Hematopoietic multipotent progenitor cell treated with erythropoietin and hydrocortisone succinate and interleukin-3 and kit ligand, for 8 days (in vitro differentiated cells): ENCODE measurements around the gene MYO19.

Source experiments
- DNase-seq: peaks from one replicate; pipeline ENCODE4 v3.0.0-alpha.2; 2015

Gene MYO19, protein sequence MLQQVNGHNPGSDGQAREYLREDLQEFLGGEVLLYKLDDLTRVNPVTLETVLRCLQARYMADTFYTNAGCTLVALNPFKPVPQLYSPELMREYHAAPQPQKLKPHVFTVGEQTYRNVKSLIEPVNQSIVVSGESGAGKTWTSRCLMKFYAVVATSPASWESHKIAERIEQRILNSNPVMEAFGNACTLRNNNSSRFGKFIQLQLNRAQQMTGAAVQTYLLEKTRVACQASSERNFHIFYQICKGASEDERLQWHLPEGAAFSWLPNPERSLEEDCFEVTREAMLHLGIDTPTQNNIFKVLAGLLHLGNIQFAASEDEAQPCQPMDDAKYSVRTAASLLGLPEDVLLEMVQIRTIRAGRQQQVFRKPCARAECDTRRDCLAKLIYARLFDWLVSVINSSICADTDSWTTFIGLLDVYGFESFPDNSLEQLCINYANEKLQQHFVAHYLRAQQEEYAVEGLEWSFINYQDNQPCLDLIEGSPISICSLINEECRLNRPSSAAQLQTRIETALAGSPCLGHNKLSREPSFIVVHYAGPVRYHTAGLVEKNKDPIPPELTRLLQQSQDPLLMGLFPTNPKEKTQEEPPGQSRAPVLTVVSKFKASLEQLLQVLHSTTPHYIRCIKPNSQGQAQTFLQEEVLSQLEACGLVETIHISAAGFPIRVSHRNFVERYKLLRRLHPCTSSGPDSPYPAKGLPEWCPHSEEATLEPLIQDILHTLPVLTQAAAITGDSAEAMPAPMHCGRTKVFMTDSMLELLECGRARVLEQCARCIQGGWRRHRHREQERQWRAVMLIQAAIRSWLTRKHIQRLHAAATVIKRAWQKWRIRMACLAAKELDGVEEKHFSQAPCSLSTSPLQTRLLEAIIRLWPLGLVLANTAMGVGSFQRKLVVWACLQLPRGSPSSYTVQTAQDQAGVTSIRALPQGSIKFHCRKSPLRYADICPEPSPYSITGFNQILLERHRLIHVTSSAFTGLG

DNA sequence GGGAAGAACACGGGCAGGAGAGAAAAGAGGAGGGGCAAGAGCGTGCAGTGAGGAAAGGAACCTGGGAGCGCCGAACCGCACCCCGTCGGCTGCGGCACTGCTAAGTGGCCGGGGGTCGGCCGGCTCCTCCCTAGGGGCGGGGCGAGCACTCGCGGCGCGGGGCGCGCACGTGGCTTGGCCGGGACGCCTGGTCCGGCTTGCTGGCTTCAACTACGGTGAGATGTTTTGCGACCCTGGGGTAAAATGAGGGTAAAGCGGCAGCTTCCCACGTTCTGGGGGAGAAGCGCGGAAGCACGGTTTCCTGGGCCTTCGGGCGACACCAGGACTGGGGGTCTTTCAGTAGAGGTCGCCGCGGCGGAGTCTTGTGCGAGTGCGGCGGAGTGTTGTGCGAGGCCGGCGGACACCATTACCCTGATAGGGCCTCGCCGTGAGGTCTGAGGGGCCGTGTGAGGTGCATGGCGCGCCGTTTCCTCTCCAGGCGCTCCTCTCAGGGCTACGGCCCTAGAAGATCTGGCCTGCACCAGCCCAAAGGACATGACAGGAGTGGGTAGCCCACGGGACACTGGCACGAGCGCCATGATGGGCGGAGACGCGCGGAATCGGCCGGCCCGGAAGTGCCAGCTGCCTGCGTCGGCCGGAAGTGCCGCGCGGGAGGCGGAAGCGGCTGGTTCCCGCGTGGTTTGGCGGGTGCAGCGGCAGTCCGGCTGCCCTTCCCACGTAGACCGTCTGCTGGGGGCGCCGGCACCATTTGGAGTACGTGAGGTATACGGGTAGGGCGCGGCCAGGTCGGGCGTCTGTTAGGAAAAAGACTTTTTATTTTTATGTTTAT is at the start of gene MYO19, which contains the start of gene PIGW:
Gene MYO19, minus strand, starts transcription at position 29 of the 829 bp plus-strand sequence. CDS start 2,330 bp downstream, outside the sequence.
Gene PIGW, plus strand, starts transcription at position 148 of the 829 bp plus-strand sequence. CDS start 2,115 bp downstream, outside the sequence.
- DNase-seq: peak; percentile 93

DNA sequence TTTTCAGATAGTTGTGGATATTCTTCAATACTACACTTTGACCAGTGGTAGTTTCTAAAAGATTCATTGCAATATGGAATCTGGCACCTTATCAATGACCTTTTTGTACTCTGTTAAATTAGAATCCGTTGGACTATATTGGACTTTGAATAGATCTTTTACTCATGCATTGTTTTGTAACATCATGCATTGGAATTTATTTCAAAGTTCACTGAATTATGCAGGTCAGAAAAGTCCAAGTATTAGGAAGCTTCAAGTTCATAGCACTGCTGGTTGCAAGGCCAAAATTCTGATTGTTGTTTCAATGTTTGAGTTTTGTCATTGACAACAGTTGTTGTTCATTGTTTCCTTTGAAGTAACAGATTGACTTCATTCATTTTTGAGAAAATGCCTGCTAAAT is 49.1 kb upstream of the MYO19 start:
- no peak for DNase-seq

DNA sequence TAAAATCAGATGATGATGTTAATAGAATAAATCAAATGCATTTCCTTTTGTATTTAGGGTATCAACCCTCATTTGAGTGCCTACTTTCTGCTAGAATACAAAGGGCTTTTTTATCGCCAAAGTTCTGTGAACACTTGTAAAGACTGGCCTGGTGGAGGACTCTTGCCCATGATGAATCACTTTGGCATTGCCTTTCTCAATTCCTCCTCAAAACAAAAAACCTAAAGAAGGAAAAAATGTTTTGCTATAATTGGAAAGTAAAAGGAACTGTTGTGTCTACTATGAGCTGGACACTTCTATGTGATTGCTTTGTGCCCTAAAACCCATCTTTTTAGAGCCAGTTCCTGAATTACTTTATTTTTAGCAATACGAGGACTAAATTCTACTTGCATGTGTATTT is 44.0 kb upstream of the MYO19 start:
- no peak for DNase-seq

DNA sequence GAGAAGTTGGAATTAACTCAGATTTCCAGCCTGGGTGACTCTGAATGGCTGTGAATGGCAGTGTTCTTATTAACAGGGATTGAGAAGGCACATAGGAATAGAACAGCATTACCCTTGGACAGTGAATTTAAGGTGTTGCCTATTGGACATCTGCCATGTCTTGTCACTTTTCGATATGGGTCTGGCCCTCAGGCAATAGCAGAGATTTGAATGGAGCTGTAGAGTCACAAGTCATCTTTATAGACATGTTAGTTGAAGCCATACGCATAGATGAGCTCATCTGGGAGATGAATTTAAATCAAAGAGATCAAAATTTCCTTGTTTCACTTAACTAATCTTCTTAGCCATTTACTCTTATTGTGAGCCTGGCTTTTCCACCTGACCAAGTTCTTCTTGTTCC is 42.1 kb upstream of the MYO19 start:
- no peak for DNase-seq

DNA sequence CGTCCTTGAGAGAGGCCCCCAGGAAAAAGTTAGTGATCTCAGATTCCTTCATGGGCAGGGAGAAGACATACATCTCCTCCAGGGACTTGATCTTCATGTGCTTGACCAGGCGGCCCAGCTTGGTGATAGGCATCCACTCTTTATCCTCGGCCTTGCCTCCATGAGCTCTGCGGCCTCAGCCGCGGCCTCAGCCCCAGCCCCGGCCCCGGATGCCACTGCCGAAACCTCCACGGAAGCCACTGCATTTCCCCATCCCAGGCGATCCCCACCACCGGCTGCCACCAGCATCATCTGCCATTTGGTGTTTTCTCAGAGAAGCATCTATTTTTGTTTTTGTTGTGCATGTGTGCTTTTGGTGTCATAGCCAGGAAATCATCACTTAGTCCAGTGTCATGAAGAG is 40.4 kb upstream of the MYO19 start:
- no peak for DNase-seq

DNA sequence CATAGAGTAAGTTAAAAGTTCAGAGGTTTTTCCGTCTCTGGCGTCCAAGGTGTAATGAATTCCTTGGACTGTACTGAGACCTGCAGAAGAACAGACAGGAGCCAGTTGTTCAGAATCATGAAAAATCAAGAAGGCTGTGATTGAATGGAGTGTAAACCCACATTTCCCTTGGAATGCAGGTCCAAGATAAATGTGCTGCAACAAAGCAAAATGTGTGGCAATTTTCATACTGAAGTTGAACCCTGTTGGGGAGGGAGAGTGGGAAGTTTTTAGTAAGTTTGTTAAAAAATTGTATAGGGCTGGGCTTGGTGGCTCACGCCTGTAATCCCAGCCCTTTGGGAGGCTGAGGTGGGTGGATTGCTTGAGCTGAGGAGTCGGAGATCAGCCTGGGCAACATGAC is 31.4 kb upstream of the MYO19 start:
- DNase-seq: no peak

DNA sequence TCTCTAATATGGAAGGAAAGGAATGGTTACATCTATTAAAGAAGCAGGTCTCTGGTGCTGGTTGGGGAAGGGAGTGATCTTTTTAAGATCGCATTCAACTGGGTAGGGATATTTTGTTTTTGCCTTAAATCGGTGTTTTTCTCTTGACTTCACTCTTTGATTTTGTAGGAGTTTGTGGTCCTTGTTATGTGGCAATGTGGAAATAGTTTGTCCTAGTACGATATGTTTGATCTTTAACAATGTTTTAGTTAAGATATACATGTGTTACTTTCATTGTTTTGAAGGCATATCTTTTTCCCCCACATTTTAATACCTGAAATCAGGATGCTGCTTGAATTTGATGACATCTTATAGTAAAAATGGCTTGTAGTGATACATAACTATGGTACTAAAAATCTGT is 18.8 kb upstream of the MYO19 start:
- DNase-seq: no peak

DNA sequence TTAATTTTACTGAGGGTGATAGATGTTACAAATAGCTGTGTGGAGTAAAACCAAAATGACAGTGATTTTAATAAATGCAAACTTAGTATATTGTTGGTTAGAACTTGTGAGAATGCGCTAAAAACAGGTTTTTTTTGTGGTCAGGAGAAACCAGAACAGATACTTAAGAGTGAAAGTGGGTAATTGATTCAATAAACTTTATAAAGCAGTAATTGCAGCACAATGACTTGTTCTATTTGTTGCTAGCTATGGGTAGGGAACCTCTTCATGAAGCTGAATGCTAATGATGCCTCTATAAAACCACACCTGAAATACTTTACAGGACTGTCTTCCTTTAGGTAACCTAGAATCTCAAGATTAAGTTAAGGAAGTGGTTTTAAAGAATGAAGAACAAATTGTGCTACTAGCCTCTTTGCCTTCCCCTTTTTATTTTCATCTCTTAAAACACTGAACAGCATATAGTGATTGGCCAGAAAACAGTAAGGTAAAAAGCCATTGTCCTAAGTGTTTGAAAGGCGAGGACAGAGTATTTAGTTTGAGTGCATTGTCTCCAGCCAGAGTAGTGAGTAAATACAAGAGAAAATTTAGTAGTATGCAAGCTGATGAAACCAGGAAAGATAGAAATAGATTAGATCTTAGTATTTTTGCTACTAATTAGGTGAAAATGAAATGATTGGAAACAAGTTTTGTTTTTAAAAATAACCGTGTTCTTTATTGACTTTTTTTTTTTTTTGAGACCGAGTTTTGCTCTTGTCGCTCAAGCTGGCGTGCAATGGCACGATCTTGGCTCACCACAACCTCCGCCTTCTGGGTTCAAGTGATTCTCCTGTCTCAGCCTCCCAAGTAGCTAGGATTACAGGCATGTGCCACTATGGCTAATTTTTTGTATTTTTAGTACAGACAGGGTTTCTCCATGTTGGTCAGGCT is 16.1 kb upstream of the MYO19 start:
- DNase-seq: no peak

DNA sequence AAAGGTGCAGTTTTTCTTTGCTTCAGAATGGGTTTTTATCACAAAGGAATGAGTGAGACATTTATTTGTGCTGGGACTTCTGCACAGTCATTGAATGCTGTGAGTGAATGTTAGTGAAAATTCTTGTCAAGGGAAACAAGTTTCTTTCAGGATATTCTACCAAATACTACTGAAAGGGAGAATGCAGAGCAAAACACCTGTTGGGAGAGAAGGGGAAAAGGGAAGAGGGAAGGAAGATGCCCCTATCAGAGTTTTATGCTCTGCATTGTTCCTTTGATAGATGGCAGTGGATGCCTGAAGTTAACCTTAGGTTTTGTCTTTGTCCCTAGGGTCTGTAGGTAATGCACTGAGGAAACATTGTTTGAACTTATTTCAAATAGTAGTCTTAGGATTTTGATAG is 13.1 kb upstream of the MYO19 start:
- DNase-seq: no peak

DNA sequence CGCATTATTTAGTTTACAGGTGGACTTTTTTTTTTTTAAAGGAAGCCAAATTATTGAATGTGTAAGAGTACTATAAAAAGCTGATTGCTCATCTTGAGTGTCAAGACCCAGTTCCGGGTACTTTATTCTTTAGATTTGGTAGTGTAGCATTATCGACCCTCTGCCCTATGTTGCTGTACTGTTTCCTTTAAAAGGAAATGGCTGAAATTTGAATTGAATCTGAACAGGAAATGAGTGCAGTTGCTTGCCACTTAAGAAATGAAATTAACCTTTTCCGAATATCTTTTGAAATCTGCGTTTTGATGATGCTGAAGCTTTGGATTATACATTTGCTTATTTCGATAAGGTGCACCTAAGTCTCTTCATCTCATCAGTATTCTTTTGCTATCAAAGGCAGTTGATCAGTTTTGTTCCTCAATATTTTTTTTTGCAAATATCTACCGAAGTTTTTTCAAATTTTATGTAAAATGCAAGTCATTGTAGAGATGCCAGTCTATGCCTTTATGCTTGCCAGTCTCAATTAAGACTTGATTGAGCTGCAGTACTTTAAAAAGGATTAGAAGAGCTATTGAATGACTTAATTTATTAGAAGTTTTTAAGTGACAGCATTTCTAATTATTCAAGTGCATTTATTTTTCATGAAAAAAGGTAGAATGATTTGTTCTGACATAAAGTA is 11.9 kb upstream of the MYO19 start:
- no peak for DNase-seq

DNA sequence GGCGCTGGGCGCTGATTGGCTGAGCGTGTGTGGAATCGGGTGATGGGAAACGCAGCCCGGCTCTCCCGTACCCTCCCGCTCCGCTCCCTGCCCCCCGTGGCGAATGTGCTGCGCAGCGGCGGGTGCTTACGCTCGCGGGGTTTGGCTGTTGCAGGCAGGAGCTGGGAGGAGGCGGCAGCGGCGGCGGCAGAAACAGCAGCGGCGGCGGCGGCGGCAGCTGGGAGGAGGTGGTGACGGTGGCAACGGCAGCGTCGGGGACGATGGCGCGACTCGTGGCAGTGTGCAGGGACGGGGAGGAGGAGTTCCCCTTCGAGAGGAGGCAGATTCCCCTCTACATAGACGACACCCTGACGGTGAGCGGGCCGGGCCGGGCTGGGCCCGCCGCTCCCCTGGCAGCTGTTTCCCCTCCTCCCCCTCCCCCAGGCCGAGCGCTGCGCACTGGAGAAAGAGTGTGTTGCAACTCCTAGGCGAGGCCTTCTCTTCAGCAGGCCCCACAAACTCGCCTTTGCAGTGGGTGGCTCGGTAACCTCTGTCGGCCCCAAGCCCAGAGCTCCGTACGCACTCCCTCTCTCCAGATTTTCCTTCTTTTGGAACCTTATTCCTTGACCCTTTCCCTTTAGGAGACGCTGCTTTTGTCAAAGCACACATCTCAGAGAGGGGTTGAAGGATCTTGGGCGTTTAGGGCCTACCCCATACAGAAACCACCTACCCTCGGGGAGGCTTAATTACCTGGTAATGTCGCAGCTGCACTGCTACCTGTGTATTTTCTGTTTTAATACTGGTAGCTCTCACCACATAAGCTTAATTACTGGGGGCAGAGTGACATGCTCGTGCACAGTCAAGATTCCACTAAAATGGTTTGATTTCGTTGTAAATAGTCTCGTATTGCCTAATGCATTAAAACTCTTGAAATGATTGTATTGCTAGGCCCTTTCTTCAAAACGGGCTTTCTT is 11.1 kb upstream of the MYO19 start:
- peak; percentile 96 for DNase-seq

DNA sequence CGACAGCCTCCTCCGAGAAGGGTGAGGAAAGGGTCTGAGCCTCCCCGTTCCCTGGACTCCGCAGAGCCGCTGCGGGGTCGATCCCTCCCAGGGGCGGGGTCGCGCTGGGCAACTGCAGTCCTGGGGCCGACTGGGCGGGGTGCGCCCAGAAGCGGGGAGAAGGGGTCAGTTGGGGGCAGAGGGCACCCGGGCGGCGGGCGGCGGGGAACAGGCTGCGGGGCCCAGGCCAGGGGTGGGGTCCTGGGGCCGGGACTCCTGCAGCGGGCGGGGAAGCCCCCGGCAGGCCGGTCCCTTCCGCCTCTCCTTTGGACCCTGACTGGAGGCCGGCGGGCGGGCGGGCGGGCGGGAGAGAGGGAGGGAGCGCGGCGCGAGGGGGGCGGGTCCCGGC is 10.4 kb upstream of the MYO19 start:
- DNase-seq: no peak

DNA sequence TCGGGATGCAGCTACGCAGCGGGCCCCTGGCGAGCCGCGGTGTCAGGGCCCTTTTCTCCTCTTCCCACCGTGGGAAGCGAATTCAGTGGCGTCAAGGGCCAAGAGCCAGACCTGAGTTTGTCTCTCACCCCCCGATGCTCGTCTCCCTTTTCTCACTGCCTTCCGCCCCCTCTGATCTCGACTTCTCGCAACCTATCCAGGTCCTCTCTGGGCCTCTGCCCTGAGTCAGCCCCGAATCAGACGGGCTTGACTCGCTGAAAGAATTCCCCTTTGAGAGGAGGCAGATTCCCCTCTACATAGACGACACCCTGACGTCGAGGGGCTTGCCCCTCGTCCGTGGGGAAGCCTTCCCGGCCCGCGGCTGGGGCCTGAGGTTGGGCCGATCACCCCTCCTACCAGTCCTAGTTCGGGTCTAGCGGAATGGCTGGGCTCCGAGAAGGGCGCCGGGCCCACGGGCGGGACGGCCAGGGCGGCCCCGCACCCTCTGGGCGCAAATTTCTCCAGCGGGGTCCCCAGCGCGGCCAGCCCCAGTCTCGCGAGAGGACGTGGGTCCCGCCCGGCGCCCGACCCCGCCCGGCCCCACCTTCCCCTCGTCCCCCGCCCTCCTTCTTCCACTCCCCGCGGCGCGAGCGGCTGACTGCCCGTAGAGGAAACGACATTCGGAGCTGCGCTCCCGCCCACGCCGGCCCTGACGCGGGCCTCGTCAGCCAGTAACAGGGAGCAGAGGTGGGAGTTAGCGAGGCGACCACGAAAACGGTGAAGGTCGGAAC is 9.8 kb upstream of the MYO19 start, which contains the start of gene GGNBP2:
Gene GGNBP2, plus strand, starts transcription at position 613 of the 770 bp plus-strand sequence. CDS start 806 bp downstream, outside the sequence.
- peak; percentile 91 for DNase-seq

DNA sequence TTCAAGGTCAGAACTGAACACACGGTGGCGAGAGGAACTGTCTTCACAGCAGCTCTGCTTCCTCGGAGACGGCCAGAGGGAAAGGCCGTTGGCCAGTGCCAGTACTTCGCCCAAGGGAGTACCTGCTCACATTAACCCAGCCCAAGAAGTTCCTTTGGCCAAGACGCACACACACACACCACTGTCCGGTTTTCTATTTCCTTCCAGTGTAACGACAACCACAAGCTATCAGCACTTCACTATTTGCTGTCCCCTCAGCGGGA is 9.3 kb upstream of the MYO19 start:
- DNase-seq: peak; percentile 78

DNA sequence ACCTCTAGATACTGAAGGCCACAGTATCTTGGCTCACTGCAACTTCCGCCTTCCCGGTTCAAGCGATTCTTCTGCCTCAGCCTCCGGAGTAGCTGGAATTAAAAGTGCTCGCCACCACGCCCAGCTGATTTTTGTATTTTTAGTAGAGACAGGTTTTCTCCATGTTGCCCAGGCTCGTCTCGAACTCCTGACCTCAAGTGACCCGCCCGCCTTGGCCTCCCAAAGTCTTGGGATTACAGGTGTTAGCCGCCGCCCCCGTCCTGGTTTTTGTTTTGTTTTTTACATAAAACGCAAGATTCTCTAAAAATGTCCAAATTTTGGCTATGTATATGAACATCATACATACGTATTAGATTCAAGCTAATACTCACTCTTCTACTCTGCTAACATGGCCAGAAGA is 8.1 kb upstream of the MYO19 start:
- DNase-seq: no peak

DNA sequence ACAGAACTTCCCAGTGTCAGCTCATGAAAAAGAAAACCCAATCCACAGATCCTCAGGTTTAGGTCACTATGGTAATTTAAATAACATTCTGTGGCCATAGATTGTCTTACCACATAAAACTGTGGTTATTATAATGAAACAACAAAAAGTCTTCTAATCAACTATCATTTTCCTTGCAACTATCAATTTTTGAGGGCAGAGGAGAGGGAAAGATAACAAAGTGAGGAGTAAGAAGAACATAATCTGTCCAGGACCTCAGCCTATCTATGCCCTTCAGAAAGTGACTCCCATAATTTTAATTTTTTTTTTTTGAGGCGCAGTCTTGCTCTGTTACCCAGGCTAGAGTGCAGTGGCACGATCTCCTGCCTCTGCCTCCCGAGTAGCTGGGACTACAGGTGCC is 6.0 kb upstream of the MYO19 start:
- peak; percentile 94 for DNase-seq

DNA sequence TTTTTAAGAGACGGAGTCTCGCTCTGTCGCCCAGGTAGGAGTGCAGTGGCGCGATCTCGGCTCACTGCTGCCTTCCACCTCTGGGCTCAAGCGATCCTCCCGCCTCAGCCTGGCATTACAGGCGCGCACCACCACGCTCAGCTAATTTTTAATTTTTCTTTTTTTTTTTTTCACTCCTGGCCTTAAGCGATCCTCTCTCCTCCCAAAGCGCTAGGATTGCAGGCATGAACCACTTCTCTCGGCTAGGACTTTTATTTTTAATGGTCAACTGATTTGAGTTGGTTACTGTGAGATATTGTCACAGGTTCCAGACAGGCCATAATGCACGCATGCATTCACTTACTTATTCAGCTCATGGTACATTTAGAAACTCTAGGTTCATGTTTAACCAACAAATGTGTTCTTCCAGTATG is 1.0 kb upstream of the MYO19 start:
- no peak for DNase-seq

DNA sequence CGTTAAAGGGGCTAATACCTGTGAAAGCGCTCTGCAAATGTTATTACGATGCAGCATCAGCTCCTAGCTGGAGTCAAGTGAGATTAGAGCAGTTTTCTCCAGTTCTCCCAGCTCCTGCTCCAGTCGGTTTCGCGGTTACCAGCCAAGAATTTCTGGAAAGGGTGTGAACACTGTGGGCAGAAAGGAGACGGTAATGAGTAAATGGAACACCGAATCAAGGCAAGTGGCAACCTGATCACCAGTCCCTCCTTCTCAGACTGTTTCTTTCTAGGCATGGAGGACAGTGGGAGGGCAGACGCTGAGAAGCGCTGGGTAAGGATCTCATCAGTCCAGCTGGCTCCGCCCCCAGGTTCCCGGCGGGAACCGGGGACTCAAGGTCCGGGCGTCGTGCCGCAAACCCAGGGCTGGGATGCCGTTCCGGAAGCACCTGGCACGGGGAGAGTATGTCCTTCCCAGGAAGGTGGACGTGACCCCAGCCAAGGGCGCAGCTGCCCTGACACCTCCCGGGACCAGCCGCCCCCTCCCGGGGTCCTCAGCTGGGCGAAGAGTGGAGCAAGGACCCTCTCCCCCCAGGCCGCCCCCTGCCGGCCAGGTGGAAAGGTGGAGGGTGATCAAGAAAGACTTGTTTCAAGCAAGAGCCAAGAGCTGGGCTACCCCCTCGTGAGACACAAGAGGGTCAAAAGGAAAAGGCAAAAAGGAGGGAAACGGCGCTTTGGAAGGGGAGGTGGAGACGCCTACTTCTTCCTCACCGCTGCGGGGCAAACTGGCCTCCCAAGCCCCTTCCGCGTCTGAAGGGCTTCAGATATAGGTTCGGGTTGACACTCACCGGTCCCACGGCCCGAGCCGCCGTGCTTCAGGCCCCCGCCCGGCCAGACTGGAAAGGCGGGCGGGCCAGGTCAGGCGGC is 481 bp downstream of the MYO19 start:
- peak; percentile 83 for DNase-seq
